ENCODE data around the gene POLR1E. TPM values are rescaled to one million over a fixed set of nuclear protein-coding genes. Genes with fewer than 3 reads are reported as not detected.

Gene POLR1E
- total RNA-seq, 1 donor from 2014 or later, result 34.7 TPM

- no peak for DNase-seq (ENCODE audit: low spot score)
These were observed 49.2 kb downstream of the POLR1E start for GRCh38 chr9:37534901-37535300.

- no peak for DNase-seq (ENCODE audit: low spot score)
These were observed 52.4 kb downstream of the POLR1E start for GRCh38 chr9:37538099-37538498.

DNA sequence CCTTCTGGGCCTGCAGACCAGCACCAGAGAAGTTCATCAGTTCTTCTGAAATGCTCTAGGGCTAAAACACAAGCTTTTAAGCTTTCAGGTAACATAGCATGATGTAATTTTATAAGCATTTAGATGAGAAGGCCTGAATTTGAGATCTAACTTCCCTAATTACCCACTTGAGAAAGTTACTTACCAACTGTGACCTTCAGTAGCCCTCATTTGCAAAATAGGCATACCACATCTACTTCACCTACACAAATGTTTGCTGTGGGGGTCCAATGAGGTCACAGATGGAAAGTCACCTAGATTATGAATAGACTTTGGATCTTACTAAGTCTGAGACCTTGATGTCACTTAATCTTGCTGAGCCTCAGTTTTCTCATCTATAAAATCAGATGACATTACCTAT, 53.9 kb downstream of the POLR1E start:
- DNase-seq (ENCODE audit: low spot score), result no peak

DNA sequence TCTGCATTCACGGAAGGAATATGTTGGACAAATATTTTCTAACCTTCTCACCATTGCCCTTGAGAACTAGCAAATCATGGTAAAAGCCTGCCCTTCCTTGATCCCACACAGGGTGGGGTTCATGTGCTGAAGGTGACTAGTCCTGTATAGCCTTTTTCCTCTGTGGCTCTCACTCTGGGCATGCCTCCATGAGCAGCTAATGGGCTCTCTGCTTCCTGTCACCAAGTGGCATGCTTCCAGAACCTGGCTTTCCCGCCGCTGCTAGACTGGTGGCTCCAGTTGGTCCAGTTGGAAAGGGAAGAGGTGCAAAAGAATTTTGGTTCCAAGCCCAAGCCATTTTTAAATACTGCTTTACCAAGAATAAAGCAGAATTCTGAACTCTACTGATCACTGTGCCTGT, 54.9 kb downstream of the POLR1E start:
- no peak for DNase-seq (ENCODE audit: low spot score)

DNA sequence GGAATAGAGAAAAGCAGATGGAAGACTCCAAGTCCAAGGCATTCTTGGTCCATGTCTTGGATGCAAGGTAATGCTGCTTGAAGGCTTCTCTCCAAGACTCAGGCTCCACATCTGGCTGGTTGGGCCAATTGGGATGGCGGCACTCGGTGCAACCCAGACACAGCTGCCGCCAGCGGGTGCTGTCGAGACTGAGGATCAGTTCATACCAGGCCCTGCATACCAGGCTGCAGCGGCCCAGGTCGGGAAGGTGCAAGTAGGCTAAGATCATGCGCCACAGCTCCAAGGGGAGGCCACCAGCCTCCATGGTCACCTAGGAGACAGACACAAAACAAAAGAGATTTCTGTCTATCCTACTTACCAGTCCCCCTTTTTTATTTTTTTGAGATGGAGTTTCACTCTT, 55.7 kb downstream of the POLR1E start:
- DNase-seq (ENCODE audit: low spot score), result no peak

DNA sequence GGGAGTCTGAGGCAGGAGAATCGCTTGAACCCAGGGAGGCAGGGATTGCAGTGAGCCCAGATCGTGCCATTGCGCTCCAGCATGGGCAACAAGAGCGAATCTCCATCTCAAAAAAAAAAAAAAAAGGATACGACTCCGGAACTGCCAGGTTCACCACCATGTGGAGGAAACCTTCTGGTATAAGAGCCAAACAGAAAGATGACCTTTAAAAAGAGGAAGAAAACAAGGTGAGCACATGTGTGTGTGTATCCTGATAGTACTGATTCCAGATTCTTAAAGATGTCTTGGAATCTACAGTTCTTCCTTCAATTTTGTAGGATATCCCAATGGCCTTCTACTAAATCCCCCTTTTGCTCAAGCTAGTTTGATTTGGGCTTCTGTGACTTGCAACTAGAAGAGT, 56.7 kb downstream of the POLR1E start:
- DNase-seq (ENCODE audit: low spot score), result no peak

- DNase-seq (ENCODE audit: low spot score), result no peak
These were observed 57.1 kb downstream of the POLR1E start for GRCh38 chr9:37542895-37543294.

DNA sequence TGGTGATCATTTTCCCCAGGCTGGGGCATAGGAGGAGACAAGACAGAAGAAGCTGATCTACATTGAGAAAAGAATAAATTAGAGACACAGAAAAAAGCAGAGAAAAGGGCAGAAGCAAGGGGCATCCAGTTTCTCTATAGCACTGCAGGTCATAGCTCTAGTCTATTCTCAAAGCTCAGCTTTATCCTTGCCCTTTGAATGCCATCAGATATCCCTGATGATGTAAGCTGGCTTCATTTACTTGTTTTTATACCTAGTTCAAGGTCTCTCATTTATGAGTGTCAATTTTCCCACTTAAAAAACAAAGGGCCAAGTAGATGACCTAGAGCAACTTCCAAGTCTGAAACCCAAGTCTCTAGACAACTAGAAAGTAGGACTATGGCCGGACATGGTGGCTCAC, 57.7 kb downstream of the POLR1E start:
- no peak for DNase-seq (ENCODE audit: low spot score)

DNA sequence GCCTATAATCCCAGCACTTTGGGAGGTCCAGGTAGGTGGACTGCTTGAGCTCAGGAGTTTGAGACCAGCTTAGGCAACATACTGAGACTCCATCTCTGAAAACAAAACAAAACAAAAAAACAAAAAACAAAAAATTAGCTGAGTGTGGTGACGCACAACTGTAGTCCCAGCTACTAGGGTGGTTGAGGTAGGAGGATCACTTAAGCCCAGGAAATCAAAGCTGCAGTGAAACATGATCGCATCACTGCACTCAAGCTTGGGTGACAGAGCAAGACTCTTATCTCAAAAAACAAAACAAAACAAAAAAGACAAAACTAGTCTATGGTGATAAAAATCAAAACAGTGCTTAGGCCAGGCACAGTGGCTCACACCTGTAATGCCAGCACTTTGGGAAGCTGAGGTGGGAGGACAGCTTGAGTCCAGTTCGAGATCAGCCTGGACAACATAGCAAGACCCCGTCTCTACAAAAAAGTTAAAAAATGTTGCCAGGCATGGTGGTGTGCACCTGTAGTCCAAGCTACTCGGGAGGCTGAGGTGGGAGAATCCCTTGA, 61.7 kb downstream of the POLR1E start:
- DNase-seq (ENCODE audit: low spot score), result no peak

DNA sequence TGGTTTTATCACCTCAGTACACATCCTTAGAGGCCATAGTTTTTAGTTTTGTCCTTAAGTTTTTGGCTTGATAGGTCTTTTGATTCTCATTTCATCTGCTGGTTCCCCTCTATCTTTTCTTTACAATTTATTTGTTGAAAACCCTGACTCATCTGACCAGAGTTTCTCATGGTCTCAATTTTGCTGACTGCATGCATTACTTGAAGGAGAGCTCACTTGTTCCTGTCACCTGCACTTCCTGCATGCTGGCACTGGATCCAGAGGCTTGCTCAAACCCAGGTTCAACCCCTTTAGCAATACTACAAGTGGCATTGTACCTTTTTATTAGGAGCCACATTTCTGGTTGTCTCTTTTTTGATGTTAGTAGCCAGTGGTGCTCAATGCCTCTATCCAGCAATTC, 63.8 kb downstream of the POLR1E start:
- DNase-seq (ENCODE audit: low spot score), result no peak

DNA sequence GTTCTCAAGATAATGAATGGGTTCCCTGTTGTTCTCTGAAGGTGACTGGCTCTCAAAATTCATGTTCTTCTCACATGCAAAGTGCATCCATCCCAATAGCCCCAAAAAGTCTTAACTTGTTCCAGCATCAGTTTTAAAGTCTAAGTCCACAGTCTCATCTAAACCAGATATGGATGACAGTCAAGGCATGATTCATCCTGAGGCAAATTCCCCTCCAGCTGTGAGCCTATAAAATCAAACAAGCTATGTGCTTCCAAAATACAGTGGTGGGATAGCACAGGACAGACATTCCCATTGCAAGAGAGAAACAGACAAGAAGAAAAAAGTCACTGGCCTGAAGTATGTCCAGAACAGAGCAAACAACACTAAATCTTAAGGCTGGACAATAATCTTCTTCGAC, 65.0 kb downstream of the POLR1E start:
- peak; percentile 45 for DNase-seq (ENCODE audit: low spot score)

DNA sequence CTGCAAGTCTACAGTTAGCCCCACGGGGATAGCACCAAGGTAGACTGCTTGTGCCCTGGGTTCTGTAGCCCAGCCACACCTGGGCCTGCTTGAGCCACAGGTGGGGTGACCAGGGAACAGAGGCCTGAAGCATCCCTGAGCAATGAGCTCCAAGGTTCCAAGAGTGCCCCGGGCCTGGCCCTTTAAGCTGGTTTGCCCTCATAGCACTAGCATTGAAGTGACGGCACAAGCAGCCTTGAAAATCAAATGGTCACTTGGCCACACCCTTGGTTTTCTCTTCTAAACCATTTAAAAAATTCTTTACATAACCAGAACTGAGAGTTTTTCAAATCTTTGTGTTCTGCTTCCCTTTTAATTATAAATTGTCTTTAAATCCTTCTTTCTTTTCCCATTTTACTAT, 65.7 kb downstream of the POLR1E start:
- DNase-seq (ENCODE audit: low spot score), result no peak

DNA sequence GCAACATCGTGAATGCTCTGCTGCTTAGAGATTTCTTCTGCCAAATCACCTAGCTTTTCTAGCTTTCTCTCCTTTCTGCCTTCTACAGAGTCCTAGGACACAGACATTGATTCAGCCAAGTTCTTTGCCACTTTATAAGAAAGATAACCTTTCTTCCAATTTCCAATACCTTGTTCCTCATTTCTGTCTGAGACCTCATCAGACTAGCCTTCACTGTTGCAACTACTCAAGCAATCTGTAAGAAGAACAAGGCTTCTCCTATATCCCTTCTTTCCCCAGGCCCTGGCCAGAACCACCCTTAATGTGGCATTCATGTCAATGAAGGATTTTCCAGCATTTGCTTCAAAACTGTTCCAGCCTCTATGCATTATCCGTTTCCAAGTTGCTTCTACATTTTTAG, 66.1 kb downstream of the POLR1E start:
- no peak for DNase-seq (ENCODE audit: low spot score)

Other genes starting within 250 kb of the POLR1E start
- gene GRHPR, start 63.3 kb upstream of the POLR1E start, total RNA-seq (ENCODE audit: insufficient read depth, low replicate concordance), result 66.0 TPM
- 14.7 TPM for gene ZBTB5, start 20.5 kb upstream of the POLR1E start, total RNA-seq (ENCODE audit: insufficient read depth, low replicate concordance)
- gene FBXO10, start 90.4 kb downstream of the POLR1E start, total RNA-seq (ENCODE audit: insufficient read depth, low replicate concordance), result 5.3 TPM
- 147 TPM for gene TOMM5, start 106.6 kb downstream of the POLR1E start, total RNA-seq (ENCODE audit: insufficient read depth, low replicate concordance)
- 2.9 TPM for gene FRMPD1, start 165.0 kb downstream of the POLR1E start, total RNA-seq (ENCODE audit: insufficient read depth, low replicate concordance)